ENCODE measurements around the gene PNPT1.
"Not testable (repeated sequence)": the region's sequence is repeated elsewhere in the genome, so short reads cannot be mapped to it uniquely, and the experiment has no call there.

Gene PNPT1

GRCh38 chr2:55596795-55597194 is 96.8 kb downstream of the PNPT1 start:
- not testable (repeated sequence) for DNase-seq (ENCODE audit: low read depth in 3 of 3)

DNA sequence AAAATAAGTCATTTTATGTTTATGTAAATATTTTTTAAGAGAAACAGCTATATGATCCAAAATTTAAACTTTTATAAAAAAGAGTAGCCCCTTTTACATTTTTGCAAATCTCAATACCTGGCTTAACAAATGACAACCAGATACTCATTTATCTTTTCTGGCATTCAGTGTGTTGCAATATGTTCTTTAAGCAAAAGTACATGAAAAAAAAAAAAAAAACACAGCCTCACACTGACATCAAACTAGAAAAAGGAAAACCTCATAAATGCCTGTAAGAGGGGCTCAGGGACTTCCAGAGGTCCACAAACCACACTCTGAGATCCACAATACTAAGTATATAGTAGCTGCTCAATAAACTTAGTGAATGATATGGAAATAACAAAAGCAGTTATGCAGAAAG is 98.1 kb downstream of the PNPT1 start:
- DNase-seq (ENCODE audit: low read depth in 3 of 3): no peak

GRCh38 chr2:55592130-55592529 is 101.5 kb downstream of the PNPT1 start:
- no peak for DNase-seq (ENCODE audit: low read depth in 3 of 3)

DNA sequence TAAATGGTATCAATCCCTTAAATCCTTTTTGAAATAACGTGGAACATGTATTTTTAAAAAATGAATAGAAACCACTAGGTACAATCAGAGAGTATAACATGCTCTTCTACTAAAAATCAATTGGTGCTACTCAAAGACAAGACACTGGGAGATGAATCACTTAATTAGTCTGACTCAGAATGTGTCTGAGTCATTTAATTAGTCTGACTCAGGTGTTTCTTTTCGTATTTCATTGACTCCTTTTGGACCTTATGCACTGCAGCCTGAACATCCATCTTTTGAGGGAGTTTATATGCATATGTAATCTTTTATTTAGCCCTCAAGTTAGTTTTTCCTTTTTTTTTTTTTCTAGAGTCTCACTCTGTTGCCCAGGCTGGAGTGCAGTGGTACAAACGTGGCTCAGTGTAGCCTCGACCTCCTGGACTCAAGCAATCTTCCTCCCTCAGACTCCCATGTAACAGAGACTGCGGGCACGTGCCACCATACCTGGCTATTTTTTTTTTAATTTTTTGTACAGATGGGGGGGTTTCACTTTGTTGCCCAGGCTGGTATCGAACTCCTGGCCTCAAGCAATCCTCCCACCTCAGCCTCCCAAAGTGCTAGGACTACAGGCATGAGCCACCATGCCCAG is 102.7 kb downstream of the PNPT1 start:
- DNase-seq (ENCODE audit: low read depth in 3 of 3): no peak

DNA sequence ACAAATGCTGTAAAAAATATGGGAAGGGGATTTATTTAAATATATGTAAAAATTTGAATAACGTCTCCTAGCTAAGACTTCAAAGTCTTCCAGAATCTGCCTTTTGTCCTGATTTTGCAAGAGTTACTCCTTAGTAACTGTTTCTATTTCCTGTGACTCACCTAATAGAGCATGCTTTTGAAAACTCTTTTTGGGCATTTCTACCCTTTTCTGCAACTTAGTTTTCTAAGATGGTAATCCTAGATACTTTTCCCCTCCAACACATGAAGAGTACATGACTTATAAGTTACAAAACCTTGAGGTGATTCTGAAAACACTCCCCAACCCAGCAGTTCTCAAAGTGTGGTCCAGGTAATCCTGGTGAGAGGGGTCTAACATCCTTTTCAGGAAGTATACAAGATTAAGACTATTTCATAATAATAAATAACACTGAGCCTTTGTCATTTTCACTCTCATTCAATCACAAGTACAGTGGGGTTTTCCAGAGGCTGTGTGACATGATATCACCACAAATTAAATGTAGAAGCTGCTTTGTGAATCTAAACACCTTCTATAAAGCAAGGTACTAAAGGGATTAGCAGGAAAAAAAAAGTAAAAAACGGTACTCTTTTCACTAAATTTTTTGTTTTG is 108.1 kb downstream of the PNPT1 start:
- DNase-seq (ENCODE audit: low read depth in 3 of 3): no peak

Measured in stimulated activated CD4-positive, alpha-beta T cell treated with anti-CD3 and anti-CD28 coated beads, TNF-alpha, amount 100 ng/mL, for 24 hours (primary cell).